Measurements from ENCODE around the gene ITGA2B.

- TF ChIP-seq, protein P1, sequence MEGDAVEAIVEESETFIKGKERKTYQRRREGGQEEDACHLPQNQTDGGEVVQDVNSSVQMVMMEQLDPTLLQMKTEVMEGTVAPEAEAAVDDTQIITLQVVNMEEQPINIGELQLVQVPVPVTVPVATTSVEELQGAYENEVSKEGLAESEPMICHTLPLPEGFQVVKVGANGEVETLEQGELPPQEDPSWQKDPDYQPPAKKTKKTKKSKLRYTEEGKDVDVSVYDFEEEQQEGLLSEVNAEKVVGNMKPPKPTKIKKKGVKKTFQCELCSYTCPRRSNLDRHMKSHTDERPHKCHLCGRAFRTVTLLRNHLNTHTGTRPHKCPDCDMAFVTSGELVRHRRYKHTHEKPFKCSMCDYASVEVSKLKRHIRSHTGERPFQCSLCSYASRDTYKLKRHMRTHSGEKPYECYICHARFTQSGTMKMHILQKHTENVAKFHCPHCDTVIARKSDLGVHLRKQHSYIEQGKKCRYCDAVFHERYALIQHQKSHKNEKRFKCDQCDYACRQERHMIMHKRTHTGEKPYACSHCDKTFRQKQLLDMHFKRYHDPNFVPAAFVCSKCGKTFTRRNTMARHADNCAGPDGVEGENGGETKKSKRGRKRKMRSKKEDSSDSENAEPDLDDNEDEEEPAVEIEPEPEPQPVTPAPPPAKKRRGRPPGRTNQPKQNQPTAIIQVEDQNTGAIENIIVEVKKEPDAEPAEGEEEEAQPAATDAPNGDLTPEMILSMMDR (IDR thresholded peaks at IDR 0.05; ENCODE audit: low read length): no peak
- TF ChIP-seq EZH2 (IDR thresholded peaks at IDR 0.05; ENCODE audit: borderline replicate concordance, low read length): no peak
Measured at GRCh38 chr17:44367231-44367979, 22.0 kb downstream of the ITGA2B start.
